ENCODE measurements around the gene DNAH6.
"Not testable (repeated sequence)": the region's sequence is repeated elsewhere in the genome, so short reads cannot be mapped to it uniquely, and the experiment has no call there.

DNAH6 gene

GRCh38 chr2:84771251-84771650 lies 255.0 kb downstream of the DNAH6 start:
- DNase-seq = no peak

- not testable (repeated sequence) for DNase-seq
Observed at GRCh38 chr2:84773562-84773961, 257.3 kb downstream of the DNAH6 start.

DNA sequence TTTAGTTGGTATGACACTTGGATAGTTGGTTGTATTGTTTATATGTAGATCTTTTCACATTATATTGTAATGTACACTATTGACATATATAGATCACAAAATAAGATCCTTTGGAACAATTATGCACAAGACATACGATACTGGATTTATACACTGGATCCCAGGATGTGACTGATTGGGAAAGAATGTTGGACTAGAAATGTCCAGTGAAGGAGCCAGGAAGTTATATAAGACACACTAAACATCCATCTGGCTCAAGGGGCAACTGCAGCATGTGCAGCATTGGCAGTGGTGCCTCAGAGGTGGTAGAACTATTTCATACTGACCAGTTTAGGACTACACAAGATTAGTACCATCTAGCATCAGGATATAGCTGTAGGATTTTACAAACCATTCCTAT lies 259.7 kb downstream of the DNAH6 start:
- no peak for DNase-seq

DNA sequence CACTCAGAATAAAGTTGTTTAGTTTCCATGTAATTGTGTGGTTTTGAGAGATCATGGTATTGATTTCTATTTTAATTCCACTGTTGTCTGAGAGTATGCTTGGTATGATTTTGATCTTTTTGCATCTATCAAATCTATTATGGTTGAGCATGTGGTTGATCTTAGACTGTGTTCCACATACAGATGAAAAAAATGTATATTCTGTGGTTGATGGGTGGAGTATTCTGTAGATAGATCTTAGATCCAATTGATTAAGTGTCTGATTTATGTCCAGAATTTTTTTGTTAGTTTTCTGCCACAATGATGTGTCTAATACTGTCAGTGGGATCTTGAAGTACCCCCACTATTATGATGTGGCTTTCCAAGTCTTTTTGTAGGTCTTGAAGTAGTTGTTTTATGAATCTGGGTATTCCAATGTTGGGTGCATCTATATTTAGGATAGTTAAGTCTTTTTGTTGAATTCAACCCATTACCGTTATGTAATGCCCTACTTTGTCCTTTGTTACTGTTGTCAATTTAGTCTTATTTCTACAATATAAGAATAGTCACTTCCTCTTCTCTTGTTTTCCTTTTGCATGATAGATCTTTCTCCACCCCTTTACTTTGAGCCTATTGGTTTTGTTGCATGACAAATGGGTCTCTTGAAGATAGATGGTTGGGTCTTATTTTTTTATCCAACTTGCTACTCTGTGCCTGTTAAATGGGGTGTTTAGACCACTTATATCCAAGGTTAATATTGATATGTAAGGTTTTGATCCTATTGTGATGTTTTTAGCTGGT lies 262.8 kb downstream of the DNAH6 start:
- DNase-seq = no peak

- DNase-seq = no peak
Observed at GRCh38 chr2:84779781-84780180, 263.5 kb downstream of the DNAH6 start.

GRCh38 chr2:84781942-84782716 lies 265.8 kb downstream of the DNAH6 start:
- DNase-seq = no peak

DNA sequence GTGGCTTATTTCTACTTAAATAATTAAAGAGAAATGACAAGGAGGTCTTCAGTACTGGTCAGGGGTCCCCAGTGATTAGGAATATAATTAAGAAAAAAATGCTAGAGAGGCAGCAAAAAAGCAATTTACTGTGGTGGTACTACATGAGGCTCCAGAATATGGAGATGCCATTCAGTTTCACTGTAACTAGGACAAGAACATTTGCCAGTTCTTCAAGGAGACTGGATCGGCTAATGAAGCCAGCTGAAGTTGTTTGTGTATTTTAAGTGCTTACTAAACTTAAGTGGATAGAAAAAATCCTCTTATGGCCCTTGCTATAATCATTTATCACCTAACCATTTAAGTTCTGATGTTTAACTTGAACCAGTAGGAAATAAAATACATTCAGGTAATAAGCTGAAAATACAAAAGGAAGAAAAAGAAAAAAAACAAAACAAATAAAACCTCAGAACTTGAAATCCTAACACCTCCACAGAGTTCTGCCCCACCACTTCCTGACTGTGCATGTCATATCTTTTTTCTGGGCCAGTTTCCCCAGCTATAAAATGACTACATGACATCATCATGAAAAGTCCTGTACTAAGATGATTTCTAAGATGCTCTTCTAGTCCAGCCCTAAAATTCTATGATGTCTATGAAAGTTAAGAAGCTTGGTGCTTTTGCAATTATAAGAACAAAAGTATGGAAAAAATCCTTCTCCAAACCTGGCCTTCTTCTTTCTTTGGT lies 266.6 kb downstream of the DNAH6 start:
- no peak for DNase-seq

- DNase-seq = no peak
Observed at GRCh38 chr2:84785950-84786349, 269.7 kb downstream of the DNAH6 start.

DNA sequence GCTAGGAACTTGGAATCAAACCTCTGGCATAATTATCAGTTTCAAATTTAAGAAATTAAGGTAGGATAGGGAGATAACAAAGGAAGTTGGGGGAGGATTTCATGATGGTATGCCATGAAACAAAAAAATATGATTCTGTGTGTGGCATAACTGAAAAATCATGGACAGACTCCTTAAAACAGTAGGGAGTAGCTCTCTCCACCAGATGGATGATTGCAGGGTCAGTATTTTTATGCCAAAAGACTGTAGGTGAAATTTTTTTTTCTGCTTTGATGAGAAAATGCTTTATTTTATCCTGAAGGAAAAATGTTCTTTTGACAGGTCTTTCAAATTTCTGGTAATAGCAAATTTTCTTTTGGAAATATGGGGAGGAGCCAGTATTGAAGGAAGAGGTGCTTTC lies 270.3 kb downstream of the DNAH6 start:
- no peak for DNase-seq

GRCh38 chr2:84788027-84788426 lies 271.7 kb downstream of the DNAH6 start:
- DNase-seq = no peak

DNA sequence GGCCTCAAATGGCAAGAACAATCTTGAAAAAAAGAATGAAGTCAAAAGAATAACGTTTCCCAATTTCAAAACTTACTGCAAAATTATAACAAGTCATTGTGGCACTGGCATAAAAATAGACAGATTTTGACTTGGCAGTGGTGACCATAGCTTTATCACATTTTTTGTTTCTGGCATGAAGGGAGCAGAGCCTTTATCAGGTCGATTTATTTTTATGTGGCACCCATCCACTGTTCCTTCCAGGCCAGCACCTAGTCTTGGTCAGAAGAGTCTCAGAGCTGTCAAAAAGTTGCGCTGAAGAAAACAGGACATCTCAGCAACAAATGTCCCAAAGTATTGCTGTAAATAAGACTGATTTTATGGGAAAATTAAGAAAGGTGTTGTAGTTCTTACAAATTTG lies 272.2 kb downstream of the DNAH6 start:
- no peak for DNase-seq

- no peak for DNase-seq
Observed at GRCh38 chr2:84792856-84793522, 276.7 kb downstream of the DNAH6 start.

- no peak for DNase-seq
Observed at GRCh38 chr2:84793641-84794040, 277.3 kb downstream of the DNAH6 start.

DNA sequence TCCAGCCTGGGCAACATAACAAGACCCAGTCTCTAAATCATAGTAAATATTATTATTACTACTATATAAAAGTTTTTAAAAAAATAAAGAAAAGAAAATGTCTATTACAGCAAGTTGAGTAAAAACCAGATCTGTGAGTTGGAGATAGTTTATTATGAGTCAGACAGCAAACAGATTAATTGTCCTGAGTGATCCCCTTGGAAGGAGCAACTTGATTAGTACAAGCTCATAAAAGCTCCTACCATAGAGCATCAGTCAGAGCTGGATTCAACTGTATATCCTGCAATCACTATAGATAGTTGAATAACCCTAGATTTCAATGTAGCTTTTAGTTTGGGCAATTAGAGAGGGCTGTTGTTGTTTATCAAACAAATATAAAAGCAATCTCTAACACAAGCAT lies 280.5 kb downstream of the DNAH6 start:
- DNase-seq = no peak

GRCh38 chr2:84797271-84797670 lies 281.0 kb downstream of the DNAH6 start:
- no peak for DNase-seq

DNA sequence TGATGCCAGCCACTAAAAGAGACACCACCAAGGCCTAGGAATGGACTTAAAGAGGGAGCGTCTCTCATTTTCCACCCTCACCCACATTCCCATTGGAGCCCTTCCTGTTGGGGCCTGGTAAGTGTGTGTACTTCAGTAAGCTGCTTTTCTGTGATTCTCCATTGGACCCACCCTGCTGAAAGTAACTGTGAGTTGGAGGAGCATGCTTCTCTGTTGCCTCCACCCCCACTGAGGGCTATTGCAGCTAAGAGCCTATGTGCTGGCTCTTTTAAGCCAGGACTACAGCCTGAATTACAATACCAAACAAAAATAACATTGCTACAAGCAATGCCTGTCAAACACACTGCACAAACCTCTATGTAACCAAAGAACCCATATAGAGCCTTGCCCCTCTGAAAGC lies 283.5 kb downstream of the DNAH6 start:
- DNase-seq = no peak

DNA sequence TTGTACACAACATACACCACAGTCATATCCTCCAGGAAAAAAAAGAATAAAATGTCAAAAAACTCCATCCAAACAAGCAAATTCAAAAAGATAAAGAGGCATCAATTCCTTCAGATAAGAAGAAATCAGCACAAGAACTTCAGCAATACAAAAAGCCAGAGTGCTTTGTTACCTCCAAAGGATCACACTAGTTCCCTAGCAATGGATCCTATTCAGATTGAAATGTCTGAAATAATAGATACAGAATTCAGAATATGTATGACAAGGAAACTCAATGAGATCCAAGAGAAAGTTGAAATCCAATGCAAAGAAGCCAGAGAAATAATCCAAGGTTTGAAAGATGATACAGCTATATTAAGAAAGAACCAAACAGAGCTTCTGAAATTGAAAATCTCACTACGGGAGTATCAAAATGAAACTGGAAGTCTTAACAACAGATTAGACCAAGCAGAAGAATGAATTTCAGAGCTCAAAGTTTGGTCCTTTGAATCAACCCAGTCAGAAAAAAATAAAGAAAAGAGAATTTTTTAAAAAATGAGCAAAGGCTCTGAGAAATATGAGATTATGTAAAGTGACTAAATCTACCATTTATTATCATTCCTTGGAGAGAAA lies 284.0 kb downstream of the DNAH6 start:
- DNase-seq = no peak

GRCh38 chr2:84801811-84802210 lies 285.5 kb downstream of the DNAH6 start:
- DNase-seq = no peak

- no peak for DNase-seq
Observed at GRCh38 chr2:84805250-84805958, 289.1 kb downstream of the DNAH6 start.

- peak; percentile 30 for DNase-seq
Observed at GRCh38 chr2:84807063-84807485, 290.8 kb downstream of the DNAH6 start.

- no peak for DNase-seq
Observed at GRCh38 chr2:84808279-84808678, 292.0 kb downstream of the DNAH6 start.

- DNase-seq = no peak
Observed at GRCh38 chr2:84811839-84812431, 295.6 kb downstream of the DNAH6 start.
